GM12865 (cell line): ENCODE results near the gene TRAF2.

ENCODE experiments used
- DNase-seq: peaks from one replicate; pipeline ENCODE4 v3.0.0; 2010; ENCODE audit warnings: low read depth
- H3K4me3 ChIP-seq: 2 replicates; pipeline ENCODE4 v1.5.1; 2011; ENCODE audit warnings: mild to moderate bottlenecking, low read depth, low read length, control low read depth
- CTCF ChIP-seq: IDR thresholded peaks from 2 replicates; pipeline ENCODE4 v1.5.1; 2011; ENCODE audit warnings: low read length, control low read depth, low read depth, inconsistent platforms; ENCODE audit not compliant: insufficient read depth; ENCODE audit errors: missing control alignments

TRAF2 gene

GRCh38 chr9:136857166-136857565 lies 29.1 kb upstream of the TRAF2 start:
- DNase-seq: no peak
- no peak overlapping the region for H3K4me3 ChIP-seq
- TF ChIP-seq CTCF: no peak

GRCh38 chr9:136857581-136858412 lies 28.5 kb upstream of the TRAF2 start:
- no peak overlapping the region for H3K4me3 ChIP-seq
- TF ChIP-seq CTCF: no peak
- DNase-seq: no peak

GRCh38 chr9:136858452-136858843 lies 27.9 kb upstream of the TRAF2 start:
- no peak for TF ChIP-seq CTCF
- no peak overlapping the region for H3K4me3 ChIP-seq
- no peak for DNase-seq

GRCh38 chr9:136858844-136859757 lies 27.2 kb upstream of the TRAF2 start:
- DNase-seq: no peak
- TF ChIP-seq CTCF: no peak
- H3K4me3 ChIP-seq: no peak overlapping the region

- DNase-seq: no peak
- no peak overlapping the region for H3K4me3 ChIP-seq
- no peak for TF ChIP-seq CTCF
Observed at GRCh38 chr9:136860529-136860928, 25.8 kb upstream of the TRAF2 start.

GRCh38 chr9:136860933-136861873 lies 25.1 kb upstream of the TRAF2 start:
- no peak overlapping the region for H3K4me3 ChIP-seq
- DNase-seq: no peak
- TF ChIP-seq CTCF: no peak
